Measurements from ENCODE around the gene SPINT1.

SPINT1 gene, protein sequence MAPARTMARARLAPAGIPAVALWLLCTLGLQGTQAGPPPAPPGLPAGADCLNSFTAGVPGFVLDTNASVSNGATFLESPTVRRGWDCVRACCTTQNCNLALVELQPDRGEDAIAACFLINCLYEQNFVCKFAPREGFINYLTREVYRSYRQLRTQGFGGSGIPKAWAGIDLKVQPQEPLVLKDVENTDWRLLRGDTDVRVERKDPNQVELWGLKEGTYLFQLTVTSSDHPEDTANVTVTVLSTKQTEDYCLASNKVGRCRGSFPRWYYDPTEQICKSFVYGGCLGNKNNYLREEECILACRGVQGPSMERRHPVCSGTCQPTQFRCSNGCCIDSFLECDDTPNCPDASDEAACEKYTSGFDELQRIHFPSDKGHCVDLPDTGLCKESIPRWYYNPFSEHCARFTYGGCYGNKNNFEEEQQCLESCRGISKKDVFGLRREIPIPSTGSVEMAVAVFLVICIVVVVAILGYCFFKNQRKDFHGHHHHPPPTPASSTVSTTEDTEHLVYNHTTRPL

DNA sequence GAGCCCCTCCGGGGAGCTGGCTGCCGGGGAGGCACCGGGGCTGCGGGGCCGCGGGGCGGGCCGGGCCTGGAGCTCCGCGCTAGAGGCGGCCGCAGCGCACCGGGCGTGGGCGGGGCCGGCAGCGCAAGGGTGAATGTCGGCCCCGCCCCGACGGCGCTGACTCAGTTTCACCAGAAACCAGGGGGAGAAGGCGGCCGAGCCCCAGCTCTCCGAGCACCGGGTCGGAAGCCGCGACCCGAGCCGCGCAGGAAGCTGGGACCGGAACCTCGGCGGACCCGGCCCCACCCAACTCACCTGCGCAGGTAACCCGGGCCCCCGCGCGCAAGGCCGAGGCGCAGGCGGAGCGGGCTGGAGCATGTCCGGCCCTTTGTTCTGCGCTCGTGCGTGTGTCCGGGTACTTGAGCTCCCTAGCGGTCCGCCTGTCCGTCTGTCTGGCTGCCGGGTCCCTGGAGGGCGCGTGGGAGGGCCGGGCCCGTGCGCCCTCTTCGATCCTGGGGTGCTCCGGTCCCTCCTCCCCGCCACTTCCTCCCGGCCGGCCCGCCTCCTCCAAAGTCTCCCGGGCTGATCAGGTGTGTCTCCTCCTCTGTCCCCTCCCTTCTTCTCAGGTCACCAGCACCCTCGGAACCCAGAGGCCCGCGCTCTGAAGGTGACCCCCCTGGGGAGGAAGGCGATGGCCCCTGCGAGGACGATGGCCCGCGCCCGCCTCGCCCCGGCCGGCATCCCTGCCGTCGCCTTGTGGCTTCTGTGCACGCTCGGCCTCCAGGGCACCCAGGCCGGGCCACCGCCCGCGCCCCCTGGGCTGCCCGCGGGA lies at the start of gene SPINT1:
TSS of gene SPINT1 (plus strand) at position 164 of the 811 bp plus-strand sequence. CDS start at position 671, 507 bp downstream.
- DNase-seq (ENCODE audit: low read depth, low spot score) = no peak

DNA sequence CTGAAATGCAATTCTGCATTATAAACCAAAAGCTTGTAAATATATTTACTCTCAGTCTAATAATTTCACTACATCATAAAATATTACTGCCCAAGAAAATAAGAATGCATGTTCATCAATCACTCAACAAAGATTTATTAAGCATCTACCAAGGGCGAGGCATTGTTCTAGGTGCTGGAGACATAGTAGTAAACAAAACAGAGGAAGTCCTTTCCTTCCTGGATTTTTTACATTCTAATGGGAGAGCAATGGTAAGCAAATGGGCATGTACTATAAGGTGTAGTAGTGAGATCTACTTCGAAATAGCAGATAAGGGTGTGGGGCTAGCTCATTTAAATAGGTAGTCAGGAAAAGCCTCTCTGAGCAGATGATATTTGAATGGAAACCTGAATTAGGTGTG lies 47.8 kb upstream of the SPINT1 start:
- no peak for DNase-seq (ENCODE audit: low read depth, low spot score)

DNA sequence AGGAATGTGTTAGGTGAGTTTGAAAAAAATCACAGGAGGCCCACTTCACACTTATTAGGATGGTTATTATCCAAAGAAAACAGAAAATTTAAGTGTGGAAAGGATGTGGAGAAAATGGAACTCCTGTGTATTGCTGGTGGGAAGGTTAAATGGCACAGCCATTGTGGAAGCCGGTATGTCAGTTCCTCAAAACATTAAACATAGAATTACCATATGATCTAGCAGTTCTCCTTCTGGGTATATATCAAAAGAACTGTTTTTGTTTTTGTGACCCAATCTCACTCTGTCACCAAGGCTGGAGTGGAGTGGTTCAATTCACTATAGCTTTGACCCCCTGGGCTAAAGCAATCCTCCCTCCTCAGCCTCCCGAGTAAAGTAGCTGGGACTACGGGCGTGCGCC lies 47.3 kb upstream of the SPINT1 start:
- no peak for DNase-seq (ENCODE audit: low read depth, low spot score)

DNA sequence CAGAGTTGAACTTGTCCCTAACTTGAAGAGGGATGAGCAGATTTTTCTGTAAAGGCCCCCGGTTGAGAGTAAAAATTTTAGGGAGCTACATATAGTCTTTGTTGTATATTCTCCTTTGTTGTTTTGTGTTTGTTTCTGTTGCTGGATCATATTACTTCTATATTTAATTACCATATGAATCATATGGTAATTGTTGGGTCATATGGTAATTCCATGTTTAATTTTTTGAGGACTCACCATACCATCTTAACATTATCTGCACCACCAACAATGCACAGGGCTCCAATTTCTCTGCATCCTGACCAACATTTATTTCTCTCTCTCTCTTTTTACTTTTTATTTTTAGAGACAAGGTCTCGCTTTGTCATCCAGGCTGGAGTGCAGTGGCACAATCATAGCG lies 44.3 kb upstream of the SPINT1 start:
- no peak for DNase-seq (ENCODE audit: low read depth, low spot score)

DNA sequence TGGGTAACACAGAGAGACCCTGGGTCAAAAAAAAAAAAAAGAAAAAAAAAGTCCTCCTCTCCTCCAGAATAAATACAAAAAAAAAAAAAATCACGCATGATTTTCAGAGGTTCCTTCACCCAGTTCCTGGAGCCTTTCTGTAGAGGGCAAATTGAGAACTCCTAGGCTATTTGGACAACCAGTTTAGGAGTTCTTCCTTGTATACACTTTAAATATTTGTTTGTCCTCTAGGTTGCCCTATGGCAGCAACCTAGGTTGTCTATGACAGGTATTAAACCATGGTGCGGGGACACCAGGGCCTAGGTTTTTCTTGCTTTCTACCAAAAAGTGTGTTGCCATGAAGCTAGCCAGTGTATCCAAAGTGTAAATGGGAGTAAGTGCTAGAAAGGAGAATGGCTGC lies 40.8 kb upstream of the SPINT1 start:
- DNase-seq (ENCODE audit: low read depth, low spot score) = no peak

DNA sequence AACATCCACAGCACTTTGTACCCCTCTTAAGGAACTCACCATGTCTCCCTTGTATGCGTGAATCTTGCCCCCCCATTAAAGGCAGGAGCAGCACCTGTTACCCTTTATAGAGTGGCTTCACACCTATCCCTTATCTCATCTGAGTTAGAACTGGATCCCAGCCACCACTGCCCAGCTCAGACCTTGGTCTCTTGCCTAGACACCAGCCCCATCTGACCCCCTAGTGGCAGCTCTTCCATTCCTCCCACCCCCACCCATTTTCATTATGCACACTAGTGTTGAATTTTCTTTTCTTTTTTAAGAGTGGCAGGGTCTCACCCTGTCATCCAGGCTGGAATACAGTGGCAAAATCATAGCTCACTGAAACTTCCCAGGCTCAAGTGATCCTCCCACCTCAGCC lies 40.2 kb upstream of the SPINT1 start:
- DNase-seq (ENCODE audit: low read depth, low spot score) = no peak

DNA sequence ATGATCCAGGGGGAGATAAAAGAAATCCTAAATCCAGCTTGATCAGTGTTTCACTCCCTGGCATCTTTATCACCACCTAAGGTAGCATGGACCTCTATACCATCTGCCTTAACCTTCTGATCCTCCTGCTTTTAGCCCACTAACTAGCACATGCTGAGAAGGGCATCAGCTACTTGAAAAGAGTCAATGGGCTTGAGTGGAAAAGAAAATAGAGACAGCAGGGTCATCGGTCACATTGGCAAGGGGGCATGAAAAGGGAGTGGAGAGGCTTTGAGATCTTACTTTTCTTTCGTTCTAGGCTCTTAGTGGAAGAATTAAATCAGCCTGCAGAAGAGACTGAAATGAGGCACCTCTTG lies 37.2 kb upstream of the SPINT1 start:
- no peak for DNase-seq (ENCODE audit: low read depth, low spot score)

DNA sequence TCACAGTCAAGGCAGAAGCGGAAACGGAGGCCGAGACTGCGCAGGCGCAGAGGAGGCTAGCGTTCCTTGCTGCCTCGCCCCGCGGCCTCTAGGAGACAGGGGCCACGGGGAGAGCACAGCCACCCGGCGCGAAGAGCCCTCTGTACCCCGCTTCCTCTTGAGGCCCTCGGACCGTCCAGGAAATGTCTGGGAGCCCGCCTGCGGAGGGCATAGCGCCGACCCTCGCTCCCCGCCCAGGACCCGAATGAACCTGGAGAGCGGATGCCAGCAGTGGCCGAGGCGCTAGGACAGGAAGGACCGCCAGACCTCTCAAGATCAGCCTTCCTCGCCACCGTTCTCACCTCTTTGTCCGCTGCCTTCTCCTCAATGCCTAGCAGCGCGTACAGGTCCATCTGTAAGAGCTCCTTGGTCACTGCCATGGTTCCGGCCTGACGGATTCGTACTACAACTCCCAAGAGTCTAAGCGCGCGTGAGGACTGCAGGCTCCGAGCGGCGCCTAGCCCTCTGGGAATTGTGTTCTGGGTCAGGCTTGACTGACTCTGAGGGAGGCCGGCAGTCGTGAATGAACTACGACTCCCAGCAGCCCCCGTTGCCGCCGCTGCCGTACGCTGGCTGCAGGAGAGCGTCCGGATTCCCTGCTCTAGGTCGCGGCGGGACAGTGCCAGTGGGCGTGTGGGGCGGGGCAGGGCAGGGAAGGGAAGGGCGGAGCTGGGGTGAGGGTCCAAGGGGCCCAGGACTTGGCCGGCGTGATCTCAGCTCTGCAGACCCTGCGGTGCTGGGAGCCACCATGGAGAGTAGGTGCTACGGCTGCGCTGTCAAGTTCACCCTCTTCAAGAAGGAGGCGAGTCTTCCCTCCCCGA lies 36.6 kb upstream of the SPINT1 start, which contains the start of the genes DNAJC17 and ZFYVE19:
TSS of gene DNAJC17 (minus strand) at position 446 of the 860 bp plus-strand sequence. CDS start at position 419, 27 bp downstream.
TSS of gene ZFYVE19 (plus strand) at position 62 of the 860 bp plus-strand sequence. CDS start at position 563, 501 bp downstream.
- peak; percentile 91 for DNase-seq (ENCODE audit: low read depth, low spot score)

DNA sequence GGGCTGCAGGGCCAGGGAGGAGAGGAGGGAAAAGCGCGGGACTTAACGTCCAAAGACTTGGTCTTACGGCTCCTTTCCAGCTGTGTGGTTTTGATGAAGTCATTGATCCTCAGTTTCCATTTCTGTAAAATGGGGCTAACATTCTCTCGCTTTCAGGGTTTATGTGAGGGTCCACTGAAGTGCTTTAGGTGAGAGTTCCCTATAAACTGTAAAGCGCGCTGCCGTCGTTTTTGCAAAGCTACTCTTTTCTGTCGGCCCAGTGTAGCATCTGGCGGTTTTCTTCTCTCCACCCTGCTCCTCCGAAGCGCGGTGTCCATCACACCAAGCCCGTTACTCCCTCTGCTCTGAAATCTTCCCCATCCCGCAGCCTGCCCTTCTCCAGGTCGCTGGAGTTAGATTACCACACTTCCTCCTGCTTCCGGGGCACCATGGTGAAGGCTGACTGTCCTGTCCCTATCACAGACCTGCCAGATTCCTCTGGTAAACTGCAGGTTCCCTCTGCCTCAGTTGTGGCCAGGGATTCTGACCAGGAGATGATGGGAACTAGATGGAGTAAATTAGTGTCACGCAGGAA lies 35.9 kb upstream of the SPINT1 start:
- DNase-seq (ENCODE audit: low read depth, low spot score) = no peak

DNA sequence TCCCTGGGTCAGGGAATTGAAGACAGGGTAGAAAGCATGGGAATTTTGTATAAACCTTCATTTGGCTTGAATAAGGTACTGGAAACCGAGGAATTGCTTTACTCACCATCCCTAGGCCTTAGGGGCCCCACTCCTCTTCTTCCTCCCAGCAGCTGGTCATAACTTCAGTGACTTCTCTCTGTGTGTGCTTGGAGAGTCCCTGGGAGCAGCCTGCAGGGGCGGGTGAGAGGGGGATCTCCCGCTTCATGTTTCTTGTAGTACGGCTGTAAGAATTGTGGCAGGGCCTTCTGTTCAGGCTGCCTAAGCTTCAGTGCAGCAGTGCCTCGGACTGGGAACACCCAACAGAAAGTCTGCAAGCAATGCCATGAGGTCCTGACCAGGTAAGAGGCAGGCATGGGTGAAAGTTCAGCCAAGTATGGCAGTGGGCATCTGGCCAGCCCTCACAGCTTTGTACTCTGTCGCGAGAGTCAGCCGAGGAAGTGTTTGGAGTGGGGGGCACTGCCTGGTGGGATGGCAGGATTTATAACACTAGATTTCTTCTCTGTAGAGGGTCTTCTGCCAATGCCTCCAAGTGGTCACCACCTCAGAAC lies 34.9 kb upstream of the SPINT1 start:
- DNase-seq (ENCODE audit: low read depth, low spot score) = no peak

DNA sequence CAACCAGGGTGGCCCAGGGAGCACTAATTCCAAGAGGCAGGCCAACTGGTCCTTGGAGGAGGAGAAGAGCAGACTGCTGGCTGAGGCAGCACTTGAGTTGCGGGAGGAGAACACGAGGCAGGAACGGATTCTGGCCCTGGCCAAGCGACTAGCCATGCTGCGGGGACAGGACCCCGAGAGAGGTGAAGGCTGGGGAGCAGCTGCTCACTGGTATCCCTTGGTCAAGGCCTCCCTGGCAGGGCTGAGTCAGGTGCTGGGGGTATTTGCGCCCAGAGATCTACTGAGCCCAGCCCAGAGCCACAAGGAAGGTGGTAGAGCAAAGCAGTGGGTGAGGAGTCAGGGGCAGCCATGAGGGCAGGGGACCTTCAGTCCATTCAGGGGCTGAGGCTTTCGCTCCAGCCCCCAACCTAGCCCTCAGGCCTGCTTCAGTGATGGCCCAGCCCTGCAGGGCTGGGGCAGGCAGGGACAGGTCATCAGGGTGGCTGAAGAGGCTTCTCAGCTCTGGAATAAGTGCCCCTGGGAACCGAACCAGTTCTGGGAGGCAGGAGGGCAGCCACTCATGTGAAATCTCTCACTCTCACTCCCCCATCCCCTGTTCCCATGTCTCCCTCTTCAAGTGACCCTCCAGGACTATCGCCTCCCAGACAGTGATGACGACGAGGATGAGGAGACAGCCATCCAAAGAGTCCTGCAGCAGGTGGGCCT lies 31.0 kb upstream of the SPINT1 start:
- no peak for DNase-seq (ENCODE audit: low read depth, low spot score)

DNA sequence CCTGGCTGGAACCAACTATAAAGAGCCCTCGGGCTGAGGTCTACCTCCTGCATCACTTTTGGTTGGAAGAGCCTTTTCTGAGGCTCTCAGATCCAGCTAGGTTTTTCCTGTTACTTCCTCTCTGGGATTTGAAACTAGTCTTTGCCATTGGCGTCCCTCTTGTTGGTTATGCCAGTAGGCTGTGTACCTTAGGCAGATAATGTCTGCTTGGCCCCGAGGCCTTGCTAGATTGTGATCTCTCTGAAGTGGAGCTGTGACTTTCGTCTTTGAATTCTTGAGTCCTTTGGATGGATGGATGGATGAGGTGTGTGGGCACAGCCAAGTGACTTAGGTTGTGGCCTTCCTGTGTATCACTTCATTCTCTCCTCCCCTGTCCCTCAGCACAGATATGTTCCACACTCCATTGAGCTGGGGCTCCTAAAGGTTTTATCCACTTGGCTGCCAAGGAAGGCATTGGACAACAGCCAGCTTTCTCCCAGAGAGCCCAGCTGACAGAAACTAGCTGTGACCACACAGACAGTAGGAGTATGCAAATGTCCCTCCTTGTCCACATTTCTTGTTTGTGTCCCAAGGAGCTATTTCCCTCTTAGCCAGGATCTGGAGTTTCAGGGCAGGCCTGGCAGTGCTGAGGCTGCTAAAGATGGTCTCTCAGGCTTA lies 28.7 kb upstream of the SPINT1 start:
- DNase-seq (ENCODE audit: low read depth, low spot score) = no peak

DNA sequence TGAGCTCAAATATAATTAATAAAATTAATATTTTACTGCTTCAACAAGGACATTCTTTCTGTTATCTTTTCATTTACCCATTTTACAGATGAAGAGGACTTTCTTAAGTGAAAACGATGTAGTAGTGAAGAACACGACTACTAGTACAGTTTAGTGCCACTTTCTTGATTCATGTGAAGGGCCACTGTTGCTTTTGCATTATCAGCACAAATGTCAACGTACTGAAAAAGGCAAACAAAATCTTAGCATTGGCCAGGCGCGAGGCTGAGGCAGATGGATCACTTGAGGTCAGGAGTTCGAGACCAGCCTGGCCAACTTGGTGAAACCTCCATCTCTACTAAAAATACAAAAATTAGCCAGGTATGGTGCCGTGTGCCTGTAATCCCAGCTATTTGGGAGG lies 24.8 kb upstream of the SPINT1 start:
- DNase-seq (ENCODE audit: low read depth, low spot score) = no peak

DNA sequence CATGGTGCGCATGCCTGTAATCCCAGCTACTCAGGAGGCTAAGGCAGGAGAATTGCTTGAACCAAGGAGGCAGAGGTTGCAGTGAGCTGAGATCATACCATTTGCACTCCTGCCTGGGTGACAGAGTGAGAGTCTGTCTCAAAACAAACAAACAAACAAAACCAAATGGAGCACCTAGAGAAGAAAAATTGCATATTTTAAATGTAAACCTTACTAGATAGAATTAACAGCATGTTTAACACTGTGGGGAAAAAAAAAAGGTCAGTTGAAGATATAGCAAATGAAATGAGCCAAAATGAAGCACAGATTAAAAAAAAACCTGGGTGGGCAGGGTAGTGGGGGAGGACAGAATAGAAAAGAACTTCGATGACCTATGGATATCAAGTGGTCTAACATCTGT lies 22.7 kb upstream of the SPINT1 start:
- DNase-seq (ENCODE audit: low read depth, low spot score) = no peak

DNA sequence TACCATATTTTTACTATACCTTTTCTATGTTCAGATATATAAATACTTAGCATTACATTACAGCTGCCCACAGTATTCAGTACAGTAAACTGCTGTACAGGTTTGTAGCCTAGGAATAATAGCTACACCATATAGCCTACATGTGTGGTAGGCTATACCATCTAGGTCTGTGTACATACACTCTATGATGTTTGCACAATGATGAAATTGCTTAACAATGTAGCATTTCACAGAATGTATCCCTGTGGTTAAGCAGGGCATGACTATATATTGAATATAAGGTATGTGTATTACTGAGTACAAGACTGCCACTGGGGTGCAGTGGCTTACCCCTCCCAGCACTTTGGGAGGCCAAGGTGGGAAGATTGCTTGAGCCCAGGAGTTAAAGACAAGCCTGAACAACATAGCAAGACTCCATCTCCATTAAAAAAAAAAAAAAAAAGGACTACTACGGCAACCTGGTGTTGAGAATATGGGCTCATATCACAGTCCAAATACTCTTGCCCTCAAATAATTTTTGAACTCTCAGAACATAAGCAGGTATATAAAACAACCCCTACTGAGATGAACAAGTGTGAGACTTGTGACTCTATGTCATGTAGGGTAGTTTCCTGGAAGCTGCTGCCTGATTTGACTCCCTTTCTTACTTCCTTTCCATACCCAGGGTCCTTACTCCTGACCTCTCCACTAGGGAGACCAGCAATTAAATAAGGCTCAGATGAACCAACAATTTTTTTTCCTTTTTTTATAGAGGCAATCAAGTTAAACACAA lies 20.1 kb upstream of the SPINT1 start:
- DNase-seq (ENCODE audit: low read depth, low spot score) = no peak

DNA sequence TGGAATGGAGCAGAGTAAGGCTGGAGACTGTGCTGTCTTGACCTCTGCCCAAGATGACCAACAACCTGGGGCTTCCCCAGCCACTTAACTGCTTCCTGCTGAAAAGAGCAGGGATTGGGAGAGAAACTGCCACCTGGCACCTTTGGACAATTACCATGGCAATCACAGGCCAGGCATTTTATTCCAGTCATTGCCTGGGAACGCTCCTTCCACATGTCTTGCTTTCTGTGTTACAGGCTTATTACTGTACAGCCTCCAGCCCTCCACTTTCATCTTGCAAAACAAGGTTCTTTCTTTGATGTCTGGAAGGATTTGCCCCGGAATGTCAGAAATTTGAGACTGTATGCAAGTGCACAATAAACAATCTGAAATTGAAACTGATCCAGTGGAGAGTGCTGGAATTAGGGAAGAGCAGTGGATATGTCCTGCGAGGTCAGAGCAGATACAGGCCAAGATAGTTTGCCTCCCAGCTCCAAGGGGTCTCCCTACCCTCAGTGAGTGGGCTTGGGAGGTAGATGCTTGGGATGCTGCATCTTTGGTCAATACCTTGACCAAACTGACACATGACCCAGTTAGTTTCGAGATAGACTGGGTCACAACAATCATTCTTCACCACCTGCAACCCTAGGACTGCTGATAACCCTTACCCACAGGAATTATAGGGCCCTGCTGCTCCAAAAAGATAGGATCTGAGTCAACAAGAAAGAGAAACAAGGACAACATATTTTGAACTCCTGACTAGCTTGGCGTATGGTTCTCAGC lies 18.0 kb upstream of the SPINT1 start:
- no peak for DNase-seq (ENCODE audit: low read depth, low spot score)

DNA sequence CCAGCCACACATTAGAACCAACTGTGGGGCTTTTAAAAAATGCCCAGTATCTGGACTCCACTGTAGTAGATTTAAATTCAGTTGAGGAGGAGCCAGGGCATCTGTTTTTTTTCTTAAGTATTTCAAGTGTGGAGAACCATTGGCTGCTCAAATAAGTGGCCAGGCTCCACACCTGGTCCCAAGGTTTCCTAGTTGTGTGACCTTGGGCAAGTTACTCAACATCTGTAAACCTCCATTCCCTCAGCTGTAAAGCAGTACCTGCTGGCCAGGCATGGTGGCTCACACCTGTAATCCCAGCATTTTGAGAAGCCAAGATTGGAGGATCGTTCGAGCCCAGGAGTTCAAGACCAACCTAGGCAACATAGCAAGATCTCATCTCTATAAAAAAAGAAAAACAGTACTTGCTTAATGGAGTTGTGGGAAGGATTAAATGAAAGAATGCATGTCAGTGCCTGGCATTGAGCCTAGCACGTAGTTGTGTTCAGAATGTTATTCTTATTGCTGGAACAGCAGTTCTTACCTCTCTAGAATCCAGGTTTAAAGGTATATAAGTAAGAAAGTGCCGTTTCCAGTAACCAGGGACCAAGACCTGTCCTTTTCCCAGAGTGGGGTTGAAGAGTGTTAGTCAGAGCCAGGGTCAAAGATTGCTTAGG lies 17.3 kb upstream of the SPINT1 start:
- DNase-seq (ENCODE audit: low read depth, low spot score) = no peak
